K562 (cell line): ENCODE results near the gene R3HDM2. TPM values are rescaled to one million over a fixed set of nuclear protein-coding genes. Genes with fewer than 3 reads are reported as not detected.

Experiments
- EGR1 ChIP-seq: fragments of 450-650 bp; conservative IDR thresholded peaks from 2 replicates; pipeline ENCODE4 v1.6.1; 2017; ENCODE audit warnings: mild to moderate bottlenecking
- FOXJ2 ChIP-seq: fragments of 200-800 bp; sonication (Bioruptor generic); IDR thresholded peaks from 2 replicates; pipeline ENCODE4 v1.6.1; 2016; ENCODE audit warnings: missing genetic modification characterization, missing compliant biosample characterization
- GATA2 ChIP-seq: sonication (generic); formaldehyde crosslinking; IDR thresholded peaks from 2 replicates; pipeline ENCODE4 v1.4.0; 2020; ENCODE audit warnings: mild to moderate bottlenecking, missing genetic modification reagents
- JUND ChIP-seq, 2 experiments: IDR thresholded peaks; 2 replicates in 1 of 2; 3 replicates in 1 of 2; pipeline ENCODE4 v1.6.1; 2011; ENCODE audit warnings: borderline replicate concordance in 2 of 2, low read depth in 2 of 2, low read length in 2 of 2, improper control_type of control experiment in 1 of 2, missing biosample characterization in 1 of 2, missing genetic modification characterization in 1 of 2, missing genetic modification reagents in 1 of 2
- KDM2B ChIP-seq: fragments of 250-450 bp; sonication (Bioruptor Pico); IDR thresholded peaks from 2 replicates; pipeline ENCODE4 v1.8.0; 2021; ENCODE audit warnings: mild to moderate bottlenecking, moderate library complexity
- L3MBTL2 ChIP-seq: fragments of 450-650 bp; IDR thresholded peaks from 2 replicates; pipeline ENCODE4 v1.6.1; 2016; ENCODE audit warnings: mild to moderate bottlenecking, moderate library complexity
- LCOR ChIP-seq: sonication (generic); formaldehyde crosslinking; IDR thresholded peaks from 2 replicates; pipeline ENCODE4 v1.8.0; 2022; ENCODE audit warnings: mild to moderate bottlenecking, missing genetic modification reagents
- MAZ ChIP-seq, 2 experiments: fragments of 450-650 bp in 1 of 2; sonication (generic) in 1 of 2; formaldehyde crosslinking; IDR thresholded peaks in 1 of 2; conservative IDR thresholded peaks in 1 of 2; 2 replicates each; pipeline versions ENCODE4 v1.4.0 to v1.5.0; 2020; ENCODE audit warnings: mild to moderate bottlenecking in 1 of 2, missing genetic modification reagents in 1 of 2
- MCM2 ChIP-seq: fragments of 450-650 bp; IDR thresholded peaks from 2 replicates; pipeline ENCODE4 v1.6.1; 2017; ENCODE audit warnings: low read depth, mild to moderate bottlenecking
- NEUROD1 ChIP-seq: fragments of 150-350 bp; IDR thresholded peaks from 2 replicates; pipeline ENCODE4 v1.6.1; 2014; ENCODE audit warnings: borderline replicate concordance, low read length, low read depth; ENCODE audit not compliant: partially characterized antibody
- POLR2G ChIP-seq: fragments of 200-400 bp; formaldehyde crosslinking; IDR thresholded peaks from 2 replicates; pipeline ENCODE4 v1.6.1; 2017; ENCODE audit warnings: low read depth, mild to moderate bottlenecking, antibody characterized with exemption, low read length, moderate library complexity
- PTBP1 ChIP-seq: fragments of 200-400 bp; formaldehyde crosslinking; IDR thresholded peaks from 2 replicates; pipeline ENCODE4 v1.6.1; 2017; ENCODE audit warnings: low read depth, low read length
- RAD21 ChIP-seq, 2 experiments: fragments of 250-450 bp in 1 of 2; fragments of 450-650 bp in 1 of 2; sonication (Bioruptor Pico) in 1 of 2; formaldehyde crosslinking in 1 of 2; IDR thresholded peaks in 1 of 2; conservative IDR thresholded peaks in 1 of 2; 2 replicates each; pipeline versions ENCODE4 v1.4.0 to v1.8.0; 2020 to 2022; ENCODE audit warnings: mild to moderate bottlenecking in 2 of 2, moderate library complexity in 1 of 2
- RB1 ChIP-seq: fragments of 450-650 bp; IDR thresholded peaks from 2 replicates; pipeline ENCODE4 v1.6.1; 2017; ENCODE audit warnings: low read depth, mild to moderate bottlenecking
- RCOR1 ChIP-seq, 2 experiments: IDR thresholded peaks; 2 replicates each; pipeline ENCODE4 v1.6.1; 2012; ENCODE audit warnings: low read depth in 2 of 2, low read length in 2 of 2, borderline replicate concordance in 1 of 2, improper control_type of control experiment in 1 of 2
- SIN3A ChIP-seq, 2 experiments: fragments of 150-350 bp in 1 of 2; IDR thresholded peaks; 2 replicates each; pipeline ENCODE4 v1.6.1; 2011 to 2016; ENCODE audit warnings: borderline replicate concordance in 2 of 2, low read depth in 2 of 2, low read length in 2 of 2, mild to moderate bottlenecking in 2 of 2, moderate library complexity in 2 of 2; ENCODE audit not compliant: control insufficient read depth in 1 of 2
- SRF ChIP-seq, 2 experiments: fragments of 250-450, 450-650 bp in 1 of 2; sonication (Bioruptor Pico) in 1 of 2; sonication (generic) in 1 of 2; formaldehyde crosslinking; IDR thresholded peaks; 2 replicates each; pipeline versions ENCODE4 v1.5.0 to v1.5.1; 2020 to 2022; ENCODE audit warnings: mild to moderate bottlenecking in 1 of 2, missing genetic modification reagents in 1 of 2
- ZBTB33 ChIP-seq: sonication (generic); formaldehyde crosslinking; IDR thresholded peaks from 2 replicates; pipeline ENCODE4 v1.8.1; 2023; ENCODE audit warnings: mild to moderate bottlenecking, missing genetic modification reagents
- ZHX1 ChIP-seq: fragments of 150-350 bp; conservative IDR thresholded peaks from 2 replicates; pipeline ENCODE4 v1.6.1; 2014; ENCODE audit warnings: low read length
- ZNF143 ChIP-seq: sonication (generic); formaldehyde crosslinking; IDR thresholded peaks from 2 replicates; pipeline ENCODE4 v1.9.0; 2022; ENCODE audit warnings: mild to moderate bottlenecking, missing genetic modification reagents
- ZNF263 ChIP-seq: sonication (generic); formaldehyde crosslinking; IDR thresholded peaks from 2 replicates; pipeline ENCODE4 v1.8.0; 2022; ENCODE audit warnings: mild to moderate bottlenecking, missing genetic modification reagents, borderline replicate concordance
- ZNF77 ChIP-seq: fragments of 250-450 bp; sonication (Bioruptor Pico); IDR thresholded peaks from 2 replicates; pipeline ENCODE4 v1.5.0; 2020
- polyA plus RNA-seq, 8 experiments: library from polyadenylated mRNA; depleted of rRNA in 4 of 8; stranded (reverse) in 5 of 8; unstranded in 3 of 8; fragments of >200 nt; fragmentation: Nextera tagmentation in 2 of 8; fragmentation: Illumina TruSeq in 1 of 8; extraction: Ambion mirVana in 2 of 8; extraction: Trizol in 1 of 8; gene quantifications; 2 replicates each; pipeline versions ENCODE4 v1.2.1 to v1.2.3, GENCODE V29; 2011 to 2014; ENCODE audit warnings: inconsistent platforms in 1 of 8, missing spikeins in 1 of 8
- total RNA-seq, 7 experiments: library from RNA; depleted of rRNA in 6 of 7; stranded (reverse); fragments of >200 nt in 6 of 7; fragmentation: Illumina TruSeq in 2 of 7; extraction: Trizol in 2 of 7; gene quantifications; 2 replicates each; pipeline versions ENCODE4 v1.2.1 to v1.2.3, GENCODE V29; 2011 to 2021; ENCODE audit warnings: low replicate concordance in 1 of 7

R3HDM2 gene
- total and polyA plus RNA-seq, 9 of the 15 experiments (the other 6 are each of a cell fraction or from before 2014, with no cell fraction given) = 3.3 to 18.8 (median 9.0) TPM

GRCh38 chr12:57243521-57244311 is 187.1 kb downstream of the R3HDM2 start (continued):
- TF ChIP-seq RAD21 (CRISPR knock-in tag; conservative IDR thresholded peaks at IDR 0.05 in 1 of 2, IDR thresholded peaks at IDR 0.05 in 1 of 2) (peak; percentile 55 to 62), SIN3A (IDR thresholded peaks at IDR 0.05; ENCODE audit: borderline replicate concordance in 2 of 2, control insufficient read depth in 1 of 2, low read depth in 2 of 2, low read length in 2 of 2) (0 out of 4 replicates have a peak, but pooled peaks of 1 of the 2 experiments have one; percentile 38), MCM2 (no peak), EGR1 (peak; percentile 17; the same call in 1 of the 2 replicates), FOXJ2 (tag) (no peak), KDM2B (peak; percentile 62; the same call in 1 of the 2 replicates), RCOR1 (IDR thresholded peaks at IDR 0.05; ENCODE audit: borderline replicate concordance in 1 of 2, low read depth in 2 of 2, low read length in 2 of 2) (peak in 1 of 2 experiments; percentile 40; a peak in 1 of 4 replicates), ZNF143 (no peak), LCOR (CRISPR knock-in tag) (peak; percentile 55; the same call in 1 of the 2 replicates), GATA2 (CRISPR knock-in tag) (peak; percentile 71), RB1 (peak; percentile 42; the same call in 1 of the 2 replicates), PTBP1 (no peak), L3MBTL2 (0 out of 2 replicates have a peak, but pooled peaks have one; percentile 22), ZNF263 (CRISPR knock-in tag) (no peak), ZHX1 (no peak), MAZ (CRISPR knock-in tag; conservative IDR thresholded peaks at IDR 0.05 in 1 of 2, IDR thresholded peaks at IDR 0.05 in 1 of 2) (peak in 1 of 2 experiments; percentile 54; a peak in 3 of 4 replicates), ZBTB33 (CRISPR knock-in tag) (peak; percentile 68; the same call in 1 of the 2 replicates), JUND (IDR thresholded peaks at IDR 0.05; ENCODE audit: borderline replicate concordance, low read depth, low read length) (0 out of 2 replicates have a peak, but pooled peaks have one; percentile 24), JUND (tag; IDR thresholded peaks at IDR 0.05; ENCODE audit: borderline replicate concordance, low read depth, low read length) (peak; percentile 29; the same call in 1 of the 3 replicates), SRF (CRISPR knock-in tag; IDR thresholded peaks at IDR 0.05) (0 out of 4 replicates have a peak, but pooled peaks of 1 of the 2 experiments have one; percentile 18), ZNF77 (CRISPR knock-in tag) (no peak), POLR2G (peak; percentile 64), NEUROD1 (peak; percentile 12)
